ENCODE measurements around the gene CTAGE15.
"Not testable (repeated sequence)": the region's sequence is repeated elsewhere in the genome, so short reads cannot be mapped to it uniquely, and the experiment has no call there.

GRCh38 chr7:143620058-143620457, 48.5 kb downstream of the CTAGE15 start:
- peak in 2 of 7 experiments; percentile 10 to 26 for TF ChIP-seq CTCF (IDR thresholded peaks at IDR 0.05)
- TF ChIP-seq POLR2A, POLR2AphosphoS5 (IDR thresholded peaks at IDR 0.05): not testable (repeated sequence)
